NCI-H2081 treated with DMSO at 0.1 percent for 48 hours (cell line): ENCODE results near the gene NBPF1.
"Not testable (repeated sequence)": the region's sequence is repeated elsewhere in the genome, so short reads cannot be mapped to it uniquely, and the experiment has no call there.

Source experiments
- DNase-seq: peaks from one replicate; lab custom pipeline; 2025; lab: John Stamatoyannopoulos, UW

NBPF1 gene

DNA sequence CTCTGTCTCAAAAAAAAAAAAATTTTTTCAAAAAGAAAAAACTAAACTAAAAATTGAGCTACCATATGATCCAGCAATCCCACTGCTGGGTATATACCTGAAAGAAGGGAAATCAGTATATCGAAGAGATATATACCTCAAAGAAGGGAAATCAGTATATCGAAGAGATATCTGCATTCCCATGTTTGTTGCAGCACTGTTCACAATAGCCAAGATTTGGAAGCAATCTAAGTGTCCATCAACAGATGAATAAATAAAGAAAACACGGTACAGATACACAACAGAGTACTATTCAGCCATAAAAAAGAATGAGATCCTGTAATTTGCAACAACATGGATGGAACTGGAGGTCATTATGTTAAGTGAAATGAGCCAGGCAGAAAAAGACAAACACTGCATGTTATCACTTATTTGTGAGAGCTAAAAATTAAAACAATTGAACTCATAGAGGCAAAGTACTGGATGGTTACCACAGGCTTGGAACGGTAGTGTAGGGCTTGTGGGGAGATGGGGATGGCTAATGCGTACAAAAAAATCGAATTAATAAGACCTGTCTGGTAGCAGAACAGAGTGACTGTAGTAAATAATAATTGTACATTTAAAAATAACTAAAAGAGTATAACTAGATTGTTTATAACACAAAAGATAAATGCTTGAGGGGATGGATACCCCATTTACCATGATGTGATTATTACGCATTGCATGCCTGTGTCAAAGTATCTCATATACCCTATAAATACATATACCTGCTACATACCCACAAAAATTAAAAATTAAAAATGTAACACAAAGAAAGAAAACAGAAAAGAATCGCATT is 28.0 kb upstream of the NBPF1 start:
- not testable (repeated sequence) for DNase-seq

- not testable (repeated sequence) for DNase-seq
Observed at GRCh38 chr1:16639091-16640031, 26.0 kb upstream of the NBPF1 start.

DNA sequence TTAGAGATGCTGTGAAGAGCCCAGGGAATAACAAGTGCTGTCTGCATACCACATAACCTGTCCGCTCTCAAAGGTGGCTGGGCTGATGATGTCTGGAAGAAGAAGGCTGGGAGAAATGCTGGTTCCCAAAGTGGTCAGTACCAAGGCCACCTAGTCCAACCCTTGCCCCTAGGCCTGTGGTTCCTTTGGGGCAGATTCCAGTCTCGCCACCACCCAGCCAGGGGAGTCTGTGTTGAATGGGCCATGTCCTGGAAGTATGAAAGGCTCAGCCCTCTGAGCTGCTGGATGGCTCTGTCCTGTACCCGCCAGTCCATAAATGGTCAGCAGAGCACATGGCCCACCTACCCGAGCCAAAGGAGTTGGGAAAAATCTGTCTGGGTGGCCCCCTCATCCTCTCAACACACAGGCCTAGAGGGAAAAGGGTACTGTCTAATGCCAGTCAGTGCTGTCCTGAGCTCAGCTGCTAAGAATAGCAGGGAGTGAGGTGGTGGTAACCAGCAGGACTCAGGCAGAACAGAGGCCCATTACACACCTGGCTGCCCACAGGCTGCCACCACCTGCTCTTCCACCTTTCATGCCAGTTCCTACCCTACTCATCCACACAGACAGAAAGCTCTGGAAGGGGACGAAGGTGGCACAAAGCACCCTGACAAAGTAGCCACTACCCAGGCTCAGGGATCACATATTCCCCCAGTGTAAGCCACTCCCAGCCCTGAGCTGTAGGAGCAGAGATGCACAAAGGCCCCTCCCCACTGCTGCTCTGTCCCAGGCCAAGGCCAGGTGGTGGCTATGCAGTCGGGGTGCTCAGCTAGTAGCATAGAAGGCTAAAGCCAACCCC is 24.8 kb upstream of the NBPF1 start:
- not testable (repeated sequence) for DNase-seq

- not testable (repeated sequence) for DNase-seq
Observed at GRCh38 chr1:16636551-16637195, 23.3 kb upstream of the NBPF1 start.

- not testable (repeated sequence) for DNase-seq
Observed at GRCh38 chr1:16635959-16636358, 22.6 kb upstream of the NBPF1 start.

GRCh38 chr1:16633540-16634282 is 20.3 kb upstream of the NBPF1 start:
- DNase-seq = not testable (repeated sequence)

GRCh38 chr1:16632044-16632850 is 18.9 kb upstream of the NBPF1 start:
- DNase-seq = not testable (repeated sequence)

GRCh38 chr1:16631248-16632043 is 18.1 kb upstream of the NBPF1 start:
- no peak for DNase-seq

DNA sequence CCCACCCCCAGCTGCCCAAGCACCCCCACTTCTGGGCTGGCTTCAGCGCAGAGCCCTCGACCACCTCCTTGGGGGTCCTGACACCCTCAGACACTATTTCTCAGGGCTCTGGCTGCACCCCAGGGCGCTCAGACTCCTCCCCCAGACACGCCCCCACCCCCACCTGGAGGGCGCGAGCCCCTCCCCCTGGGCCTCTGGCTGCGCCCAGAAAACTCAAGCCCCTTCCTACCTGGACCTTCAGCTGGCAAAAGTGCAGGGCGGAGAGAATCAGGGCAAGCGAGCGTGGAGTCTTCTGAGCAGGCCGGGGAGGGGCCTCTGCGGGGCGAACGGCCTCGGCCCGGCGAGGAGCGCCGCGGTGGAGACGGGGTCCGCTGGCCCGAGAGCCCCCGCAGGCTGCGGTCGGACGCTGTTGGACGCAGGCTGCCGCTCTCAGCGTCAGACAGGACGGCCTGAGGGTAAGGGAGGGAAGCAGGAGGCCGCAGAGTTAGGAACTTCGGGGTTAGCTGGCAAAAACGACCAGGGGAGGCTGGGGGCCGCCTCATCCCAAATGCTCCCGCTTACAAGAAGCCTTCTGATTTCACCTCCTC is 17.4 kb upstream of the NBPF1 start:
- DNase-seq = no peak

GRCh38 chr1:16629916-16630530 is 16.7 kb upstream of the NBPF1 start:
- DNase-seq = not testable (repeated sequence)

- no peak for DNase-seq
Observed at GRCh38 chr1:16628361-16629111, 15.2 kb upstream of the NBPF1 start.

DNA sequence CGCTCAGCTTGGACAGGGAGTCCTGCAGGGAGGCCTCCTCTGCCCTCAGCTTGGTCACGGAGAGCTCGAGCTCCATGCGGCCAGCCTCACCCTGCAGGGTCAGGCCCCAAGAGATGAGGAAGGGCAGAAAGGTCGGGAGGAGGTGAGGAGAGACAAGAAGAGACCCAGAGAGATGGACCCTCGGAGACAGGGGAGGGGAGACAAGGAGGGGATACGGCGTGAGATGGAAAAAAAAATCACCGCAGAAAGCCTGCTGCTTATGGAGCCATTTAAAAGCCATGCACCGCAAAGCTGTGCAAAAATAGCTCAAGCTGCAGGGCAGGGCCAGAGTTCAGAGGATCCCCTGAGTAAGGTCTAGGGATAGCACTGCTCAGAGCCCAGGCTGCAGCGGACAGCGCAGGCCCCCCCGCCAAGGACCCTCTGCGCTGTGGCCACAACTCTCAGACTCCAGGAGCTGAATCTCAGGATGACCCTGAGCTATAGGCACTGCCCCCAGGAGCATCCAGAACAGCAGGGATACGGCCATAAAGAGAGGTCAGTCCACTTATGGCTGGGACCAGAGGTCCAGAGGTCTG is 13.1 kb upstream of the NBPF1 start:
- DNase-seq = not testable (repeated sequence)

DNA sequence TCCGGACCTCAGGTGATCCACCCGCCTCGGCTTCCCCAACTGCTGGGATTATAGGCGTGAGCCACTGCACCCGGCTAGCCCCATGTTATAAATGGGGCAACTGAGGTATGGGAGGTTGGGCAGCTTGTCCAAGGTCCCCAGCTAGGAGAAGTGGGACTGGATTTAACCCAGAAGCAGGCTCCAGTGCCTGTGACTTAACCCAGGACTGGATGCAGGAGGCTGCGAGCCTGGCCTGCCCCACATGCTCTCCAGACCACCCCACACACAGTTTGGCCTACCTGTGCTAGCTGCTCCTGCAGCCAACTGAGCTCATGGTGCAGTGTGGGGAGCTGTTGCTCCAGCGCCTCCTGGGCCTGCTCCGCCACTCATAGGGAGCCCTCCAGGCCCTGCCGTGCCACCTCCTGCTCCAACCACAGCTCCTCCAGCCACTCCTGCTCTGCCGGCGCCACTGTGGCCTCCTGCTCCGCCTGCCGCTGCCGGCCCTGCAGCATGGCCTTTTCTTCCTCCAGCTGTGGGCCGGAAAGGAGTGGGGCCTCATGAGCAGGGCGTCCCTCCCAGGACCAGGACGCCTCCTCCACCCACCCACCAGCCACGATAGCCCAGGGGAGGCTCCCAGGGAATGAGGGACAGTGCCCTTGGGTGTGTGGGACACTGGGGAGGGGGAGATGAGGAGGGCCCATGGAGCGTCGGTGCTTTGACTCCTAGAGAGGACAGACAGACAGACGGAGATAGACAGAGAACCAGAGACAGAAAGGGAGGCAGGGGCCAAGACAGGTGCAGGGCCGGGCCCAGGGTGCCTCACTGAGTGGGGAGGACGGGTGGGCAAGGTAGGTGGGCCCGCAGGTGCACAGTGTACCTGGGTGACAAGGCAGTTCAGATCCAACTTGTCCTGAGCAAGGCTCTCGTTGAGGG is 12.4 kb upstream of the NBPF1 start:
- DNase-seq = no peak

- DNase-seq = peak; percentile 82
Observed at GRCh38 chr1:16623812-16624719, 10.7 kb upstream of the NBPF1 start.

DNA sequence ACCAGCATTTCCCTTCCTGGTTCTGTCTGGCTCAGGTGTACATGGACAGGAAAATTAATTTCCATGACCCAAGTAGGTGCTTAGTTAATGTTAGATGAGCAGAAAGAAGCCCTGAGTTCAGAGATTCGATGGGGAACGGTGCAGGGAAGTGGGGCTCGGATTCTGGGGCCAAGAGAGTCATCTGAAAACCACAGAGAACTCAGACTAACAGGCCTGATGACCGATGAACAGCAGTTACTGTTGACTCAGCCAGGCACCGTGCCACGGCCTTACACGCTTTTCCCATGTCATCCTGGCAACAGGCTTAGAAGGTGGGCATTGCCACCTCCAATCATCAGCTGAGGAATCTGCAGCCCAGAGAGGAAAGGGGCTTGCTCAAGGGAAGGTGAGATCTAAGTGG is 10.0 kb upstream of the NBPF1 start:
- DNase-seq = not testable (repeated sequence)
